Stomach (tissue), 9 donors: ENCODE measurements around the gene ETFBKMT. TPM values are rescaled to one million over a fixed set of nuclear protein-coding genes. Genes with fewer than 3 reads are reported as not detected.

Experiments
- DNase-seq, 2 donors: peaks; one replicate each; pipeline versions ENCODE4 v3.0.0 to v3.0.0-alpha.2; 2013 to 2019
- H3K27ac ChIP-seq, 5 donors: fragments of 200-600 bp in 4 of 5; sonication (generic) in 4 of 5; one replicate each; pipeline ENCODE4 v1.5.1; 2013 to 2019; ENCODE audit warnings: mild to moderate bottlenecking in 1 of 5, moderate library complexity in 1 of 5
- H3K27me3 ChIP-seq, 3 donors: fragments of 200-600 bp; sonication (generic); one replicate each; pipeline ENCODE4 v1.5.1; 2017 to 2019; ENCODE audit warnings: mixed run types in 1 of 3
- H3K36me3 ChIP-seq, 4 donors: fragments of 200-600 bp; sonication (generic); 1 replicate in 3 of 4; 2 replicates in 1 of 4; pipeline ENCODE4 v1.5.1; 2016 to 2019
- H3K4me1 ChIP-seq, 4 donors: fragments of 200-600 bp; sonication (generic); one replicate each; pipeline ENCODE4 v1.5.1; 2016 to 2019
- H3K4me3 ChIP-seq, 4 donors: fragments of 200-600 bp; sonication (generic) in 3 of 4; one replicate each; pipeline ENCODE4 v1.5.1; 2016 to 2019; ENCODE audit warnings: mild to moderate bottlenecking in 1 of 4
- H3K9me3 ChIP-seq, 4 donors: fragments of 200-600 bp; sonication (generic); one replicate each; pipeline ENCODE4 v1.5.1; 2016 to 2019
- EP300 ChIP-seq: sonication (generic); formaldehyde crosslinking; IDR thresholded peaks from one replicate; pipeline ENCODE4 v1.6.1; 2017; ENCODE audit warnings: antibody characterized with exemption
- POLR2A ChIP-seq, 4 donors: fragments of 450-650 bp; IDR thresholded peaks; one replicate each; pipeline ENCODE4 v1.6.1; 2016; ENCODE audit warnings: antibody characterized with exemption in 4 of 4, control low read depth in 2 of 4, mild to moderate bottlenecking in 1 of 4, moderate library complexity in 1 of 4
- POLR2AphosphoS5 ChIP-seq, 3 donors: sonication (generic); formaldehyde crosslinking; IDR thresholded peaks; one replicate each; pipeline ENCODE4 v1.6.1; 2016; ENCODE audit warnings: antibody characterized with exemption in 3 of 3
- WGBS, 5 donors: extraction: QIAGEN DNeasy Blood & Tissue Kit in 3 of 5; methylation state at CpG; one replicate each; pipeline versions ENCODE4 v1.1.5 to v1.1.7; 2013 to 2018; 5-methylcytosine and 5-hydroxymethylcytosine counted together
- intact Hi-C: fragments of 100-400 bp; cut with DNase I; formaldehyde crosslinking; loops from one replicate; pipeline ENCODE4 v1.15.1; 2023; ENCODE audit warnings: low total_unique reads
- polyA plus RNA-seq, 3 donors: library from polyadenylated mRNA; stranded (reverse); fragments of 200-250 nt; gene quantifications; one replicate each; pipeline ENCODE4 v1.2.3, GENCODE V29; 2013
- total RNA-seq, 5 donors: library from RNA; depleted of rRNA; stranded (reverse); fragments of >200 nt; gene quantifications; one replicate each; pipeline versions ENCODE4 v1.1.0 to v1.2.3, GENCODE V29; 2014 to 2016
- TF ChIP-seq, protein P1 (sequence below), 7 experiments: fragments of 450-650 bp in 4 of 7; fragments of 200-600 bp in 3 of 7; sonication (generic) in 3 of 7; IDR thresholded peaks; one replicate each; pipeline ENCODE4 v1.5.1; 2016 to 2019; ENCODE audit warnings: antibody characterized with exemption in 7 of 7, control low read depth in 2 of 7, mild to moderate bottlenecking in 1 of 7
- donor health status: healthy with polysubstance abuse.
- donor health status: Bipolar disorder and iron deficiency.
- donor health status: healthy.

ETFBKMT gene
- total and polyA plus RNA-seq, 8 donors: 1.1 to 5.0 (median 3.1) TPM; not detected in 1

DNA sequence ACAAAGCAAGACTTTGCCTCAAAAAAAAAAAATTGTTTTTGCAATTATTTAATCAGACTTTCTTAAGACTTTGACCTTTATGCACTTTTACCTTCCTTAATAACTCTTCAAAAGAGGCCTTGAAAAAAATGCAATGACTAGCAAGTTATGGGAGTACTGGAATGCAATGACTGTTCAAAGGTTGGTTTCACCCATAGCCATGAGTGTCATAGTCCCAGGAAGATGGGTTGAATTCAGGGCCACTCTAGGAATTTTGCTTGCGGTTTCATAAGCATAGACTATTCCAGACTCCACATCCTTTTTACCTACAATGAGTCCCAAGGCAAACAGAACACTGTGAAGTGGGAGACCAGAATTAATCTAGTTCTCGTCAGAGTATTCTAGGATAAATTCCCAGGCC, 39.2 kb upstream of the ETFBKMT start:
- intact Hi-C loops: no loop called here
- Histone ChIP-seq H3K4me3 (no peak overlapping the region), H3K36me3 (no peaks in the 10 kb centered on the region), H3K4me1 (peaks cover 0 to 3% (median 0%) of the 10 kb centered on the region in 4 donors), H3K27me3 (no peaks in the 10 kb centered on the region), H3K27ac (no peak overlapping the region), H3K9me3 (no peaks in the 10 kb centered on the region)
- TF ChIP-seq POLR2A (IDR thresholded peaks at IDR 0.05) (no peak), EP300 (no peak), POLR2AphosphoS5 (IDR thresholded peaks at IDR 0.05) (no peak)
- TF ChIP-seq, protein P1, sequence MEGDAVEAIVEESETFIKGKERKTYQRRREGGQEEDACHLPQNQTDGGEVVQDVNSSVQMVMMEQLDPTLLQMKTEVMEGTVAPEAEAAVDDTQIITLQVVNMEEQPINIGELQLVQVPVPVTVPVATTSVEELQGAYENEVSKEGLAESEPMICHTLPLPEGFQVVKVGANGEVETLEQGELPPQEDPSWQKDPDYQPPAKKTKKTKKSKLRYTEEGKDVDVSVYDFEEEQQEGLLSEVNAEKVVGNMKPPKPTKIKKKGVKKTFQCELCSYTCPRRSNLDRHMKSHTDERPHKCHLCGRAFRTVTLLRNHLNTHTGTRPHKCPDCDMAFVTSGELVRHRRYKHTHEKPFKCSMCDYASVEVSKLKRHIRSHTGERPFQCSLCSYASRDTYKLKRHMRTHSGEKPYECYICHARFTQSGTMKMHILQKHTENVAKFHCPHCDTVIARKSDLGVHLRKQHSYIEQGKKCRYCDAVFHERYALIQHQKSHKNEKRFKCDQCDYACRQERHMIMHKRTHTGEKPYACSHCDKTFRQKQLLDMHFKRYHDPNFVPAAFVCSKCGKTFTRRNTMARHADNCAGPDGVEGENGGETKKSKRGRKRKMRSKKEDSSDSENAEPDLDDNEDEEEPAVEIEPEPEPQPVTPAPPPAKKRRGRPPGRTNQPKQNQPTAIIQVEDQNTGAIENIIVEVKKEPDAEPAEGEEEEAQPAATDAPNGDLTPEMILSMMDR (IDR thresholded peaks at IDR 0.05): no peak
- WGBS, 5 donors: 72 to 97% (median 89%) methylated on average over 2 of the region's 2 CpGs
- peak in 1 of 2 donors; percentile 36 for DNase-seq

- no peak for DNase-seq
- intact Hi-C loops: no loop called here
- peaks cover 0 to 3% (median 0%) of the 10 kb centered on the region in 4 donors for H3K4me1 ChIP-seq
- WGBS, 5 donors: 85 to 95% (median 91%) methylated on average over 4 of the region's 4 CpGs
- H3K9me3 ChIP-seq: no peaks in the 10 kb centered on the region
- H3K36me3 ChIP-seq: no peaks in the 10 kb centered on the region
- TF ChIP-seq POLR2AphosphoS5 (IDR thresholded peaks at IDR 0.05): no peak
- TF ChIP-seq EP300: no peak
- TF ChIP-seq, protein P1 (IDR thresholded peaks at IDR 0.05): no peak
- no peak for TF ChIP-seq POLR2A (IDR thresholded peaks at IDR 0.05)
- H3K27ac ChIP-seq: no peak overlapping the region
- no peak overlapping the region for H3K4me3 ChIP-seq
- H3K27me3 ChIP-seq: no peaks in the 10 kb centered on the region
Measured at GRCh38 chr12:31622038-31622437, 37.5 kb upstream of the ETFBKMT start.

GRCh38 chr12:31626270-31626995, 33.1 kb upstream of the ETFBKMT start:
- Histone ChIP-seq H3K27me3 (no peaks in the 10 kb centered on the region), H3K9me3 (no peaks in the 10 kb centered on the region), H3K4me3 (no peak overlapping the region), H3K36me3 (no peaks in the 10 kb centered on the region), H3K4me1 (peaks cover 0 to 12% (median 9%) of the 10 kb centered on the region in 4 donors), H3K27ac (no peak overlapping the region)
- WGBS, 5 donors: 65 to 91% (median 76%) methylated on average over 7 of the region's 7 CpGs
- peak in 1 of 2 donors; percentile 13 for DNase-seq
- TF ChIP-seq, protein P1 (IDR thresholded peaks at IDR 0.05): no peak
- no peak for TF ChIP-seq POLR2AphosphoS5 (IDR thresholded peaks at IDR 0.05)
- no peak for TF ChIP-seq EP300
- TF ChIP-seq POLR2A (IDR thresholded peaks at IDR 0.05): no peak
- intact Hi-C loops: no loop called here

GRCh38 chr12:31627456-31628054, 31.9 kb upstream of the ETFBKMT start:
- H3K9me3 ChIP-seq: no peaks in the 10 kb centered on the region
- TF ChIP-seq, protein P1 (IDR thresholded peaks at IDR 0.05): no peak
- TF ChIP-seq POLR2A (IDR thresholded peaks at IDR 0.05) (no peak), EP300 (no peak), POLR2AphosphoS5 (IDR thresholded peaks at IDR 0.05) (no peak)
- H3K36me3 ChIP-seq: no peaks in the 10 kb centered on the region
- DNase-seq: peak in 1 of 2 donors; percentile 0
- WGBS, 5 donors: 72 to 95% (median 88%) methylated on average over 5 of the region's 5 CpGs
- H3K27me3 ChIP-seq: no peaks in the 10 kb centered on the region
- no peak overlapping the region for H3K27ac ChIP-seq
- intact Hi-C loops: no loop called here
- H3K4me3 ChIP-seq: no peak overlapping the region
- H3K4me1 ChIP-seq: peaks cover 0 to 12% (median 9%) of the 10 kb centered on the region in 4 donors
